ENCODE data around the gene MPP1.

The MPP1 gene

GRCh38 chrX:154785716-154786115, 19.6 kb downstream of the MPP1 start:
- no peak for DNase-seq
- no peaks in the 10 kb centered on the region for H3K27me3 ChIP-seq (replicated peaks)
- TF ChIP-seq CTCF (IDR thresholded peaks at IDR 0.05; ENCODE audit: low read depth, low read length, missing control alignments) = no peak
- H3K36me3 ChIP-seq (replicated peaks) = no peaks in the 10 kb centered on the region
- in situ Hi-C loops (cut with HindIII; ENCODE audit: low pct_ligation_motif_present, low sequenced_read_pairs) = no loop called here
- H3K4me3 ChIP-seq (ENCODE audit: low read depth, low read length) = no peak overlapping the region
- no peak overlapping the region for H3K27ac ChIP-seq

GRCh38 chrX:154784149-154784995, 20.9 kb downstream of the MPP1 start:
- DNase-seq = no peak
- H3K4me3 ChIP-seq (ENCODE audit: low read depth, low read length) = no peak overlapping the region
- in situ Hi-C loops (cut with HindIII; ENCODE audit: low pct_ligation_motif_present, low sequenced_read_pairs) = no loop called here
- no peak overlapping the region for H3K27ac ChIP-seq
- no peak for TF ChIP-seq CTCF (IDR thresholded peaks at IDR 0.05; ENCODE audit: low read depth, low read length, missing control alignments)
- no peaks in the 10 kb centered on the region for H3K27me3 ChIP-seq (replicated peaks)
- H3K36me3 ChIP-seq (replicated peaks) = no peaks in the 10 kb centered on the region

GRCh38 chrX:154780968-154781367, 24.3 kb downstream of the MPP1 start:
- no peak for DNase-seq
- peaks cover 1% of the 10 kb centered on the region for H3K36me3 ChIP-seq (replicated peaks)
- H3K27me3 ChIP-seq (replicated peaks) = no peaks in the 10 kb centered on the region
- TF ChIP-seq CTCF (IDR thresholded peaks at IDR 0.05; ENCODE audit: low read depth, low read length, missing control alignments) = no peak
- in situ Hi-C loops (cut with HindIII; ENCODE audit: low pct_ligation_motif_present, low sequenced_read_pairs) = no loop called here
- H3K4me3 ChIP-seq (ENCODE audit: low read depth, low read length) = no peak overlapping the region
- no peak overlapping the region for H3K27ac ChIP-seq

GRCh38 chrX:154779261-154779660, 26.0 kb downstream of the MPP1 start:
- Histone ChIP-seq H3K27me3 (replicated peaks) (no peaks in the 10 kb centered on the region), H3K27ac (no peak overlapping the region), H3K36me3 (replicated peaks) (peaks cover 15% of the 10 kb centered on the region), H3K4me3 (ENCODE audit: low read depth, low read length) (no peak overlapping the region)
- DNase-seq = no peak
- in situ Hi-C loops (cut with HindIII; ENCODE audit: low pct_ligation_motif_present, low sequenced_read_pairs) = no loop called here
- TF ChIP-seq CTCF (IDR thresholded peaks at IDR 0.05; ENCODE audit: low read depth, low read length, missing control alignments) = no peak

- no peak for DNase-seq
- in situ Hi-C loops (cut with HindIII; ENCODE audit: low pct_ligation_motif_present, low sequenced_read_pairs) = no loop called here
- H3K27ac ChIP-seq = no peak overlapping the region
- peaks cover 23% of the 10 kb centered on the region for H3K36me3 ChIP-seq (replicated peaks)
- no peaks in the 10 kb centered on the region for H3K27me3 ChIP-seq (replicated peaks)
- H3K4me3 ChIP-seq (ENCODE audit: low read depth, low read length) = no peak overlapping the region
- no peak for TF ChIP-seq CTCF (IDR thresholded peaks at IDR 0.05; ENCODE audit: low read depth, low read length, missing control alignments)
Observed at GRCh38 chrX:154776753-154777152, 28.5 kb downstream of the MPP1 start.

Data from brain microvascular endothelial cell (primary cell).